GM10248 (cell line): ENCODE results near the gene ARHGAP45.

Experiments used
- CTCF ChIA-PET: fragments of 300-600 bp; sonication (Branson Sonifier 250); formaldehyde crosslinking; extraction: SDS; loops from one replicate; lab custom pipeline; 2021; ENCODE audit warnings: antibody characterized with exemption; lab: Yijun Ruan, JAX
- POLR2A ChIA-PET: fragments of 350-650 bp; sonication (Branson Sonifier 250); formaldehyde crosslinking; extraction: SDS; loops from one replicate; lab custom pipeline; 2020; ENCODE audit warnings: antibody characterized with exemption; lab: Yijun Ruan, JAX
- DNase-seq: peaks from one replicate; pipeline ENCODE4 v3.0.0; 2012; ENCODE audit errors: extremely low spot score
- CTCF ChIP-seq: IDR thresholded peaks from 2 replicates; pipeline ENCODE4 v1.5.1; 2012; ENCODE audit warnings: mild to moderate bottlenecking, low read depth; ENCODE audit errors: extremely low read depth, missing control alignments, control extremely low read depth

The ARHGAP45 gene

GRCh38 chr19:1042689-1043511 lies 24.1 kb upstream of the ARHGAP45 start:
- TF ChIP-seq CTCF: no peak
- POLR2A ChIA-PET: no interaction called here
- DNase-seq: no peak
- CTCF ChIA-PET: interaction anchor here (0.6 to 1.2 kb wide), 4 partner anchors 14 to 152 kb away, joined by 3 to 4 read pairs (median 3); no protein-coding TSS in a partner anchor

- ChIA-PET CTCF (no interaction called here), POLR2A (no interaction called here)
- no peak for TF ChIP-seq CTCF
- DNase-seq: no peak
Measured at GRCh38 chr19:1045247-1045603, 21.7 kb upstream of the ARHGAP45 start.

- DNase-seq: no peak
- TF ChIP-seq CTCF: no peak
- ChIA-PET CTCF (no interaction called here), POLR2A (no interaction called here)
Measured at GRCh38 chr19:1046117-1046626, 20.8 kb upstream of the ARHGAP45 start.

GRCh38 chr19:1046836-1047695 lies 19.9 kb upstream of the ARHGAP45 start:
- no peak for TF ChIP-seq CTCF
- no peak for DNase-seq
- CTCF ChIA-PET: interaction anchor here (1.9 kb wide), 1 partner anchor 18 kb away, joined by 10 read pairs; no protein-coding TSS in a partner anchor
- POLR2A ChIA-PET: interaction anchor here (0.9 kb wide), 1 partner anchor 21 kb away, joined by 3 read pairs; the partner anchor contains the start of gene CNN2

- ChIA-PET POLR2A (interaction anchor here (0.9 kb wide), 1 partner anchor 22 kb away, joined by 3 read pairs; the partner anchor contains the start of gene CNN2), CTCF (interaction anchor here (1.9 kb wide), 1 partner anchor 17 kb away, joined by 10 read pairs; no protein-coding TSS in a partner anchor)
- no peak for DNase-seq
- no peak for TF ChIP-seq CTCF
Measured at GRCh38 chr19:1047696-1048147, 19.2 kb upstream of the ARHGAP45 start.

GRCh38 chr19:1049106-1049505 lies 17.9 kb upstream of the ARHGAP45 start:
- ChIA-PET POLR2A (no interaction called here), CTCF (interaction anchor here (1.9 kb wide), 1 partner anchor 16 kb away, joined by 10 read pairs; no protein-coding TSS in a partner anchor)
- TF ChIP-seq CTCF: no peak
- DNase-seq: no peak
